MM.1S (cell line): ENCODE results near the gene KRTAP4-16.
"Not testable (repeated sequence)": the region's sequence is repeated elsewhere in the genome, so short reads cannot be mapped to it uniquely, and the experiment has no call there.

ENCODE experiments used
- EZH2 ChIP-seq: fragments of 300-600 bp; sonication (generic); optimal IDR thresholded peaks from 2 replicates; pipeline ENCODE3; 2017; ENCODE audit warnings: low read depth, mild to moderate bottlenecking, antibody characterized with exemption, low read length, mixed read lengths
- EZH2phosphoT487 ChIP-seq: fragments of 300-600 bp; sonication (generic); IDR thresholded peaks from 2 replicates; pipeline ENCODE4 v1.6.1; 2018; ENCODE audit warnings: antibody characterized with exemption, low read length
- TF ChIP-seq, protein P1 (sequence below): fragments of 300-600 bp; sonication (generic); IDR thresholded peaks from 2 replicates; pipeline ENCODE4 v1.5.1; 2016; ENCODE audit warnings: antibody characterized with exemption, low read length, mixed read lengths

DNA sequence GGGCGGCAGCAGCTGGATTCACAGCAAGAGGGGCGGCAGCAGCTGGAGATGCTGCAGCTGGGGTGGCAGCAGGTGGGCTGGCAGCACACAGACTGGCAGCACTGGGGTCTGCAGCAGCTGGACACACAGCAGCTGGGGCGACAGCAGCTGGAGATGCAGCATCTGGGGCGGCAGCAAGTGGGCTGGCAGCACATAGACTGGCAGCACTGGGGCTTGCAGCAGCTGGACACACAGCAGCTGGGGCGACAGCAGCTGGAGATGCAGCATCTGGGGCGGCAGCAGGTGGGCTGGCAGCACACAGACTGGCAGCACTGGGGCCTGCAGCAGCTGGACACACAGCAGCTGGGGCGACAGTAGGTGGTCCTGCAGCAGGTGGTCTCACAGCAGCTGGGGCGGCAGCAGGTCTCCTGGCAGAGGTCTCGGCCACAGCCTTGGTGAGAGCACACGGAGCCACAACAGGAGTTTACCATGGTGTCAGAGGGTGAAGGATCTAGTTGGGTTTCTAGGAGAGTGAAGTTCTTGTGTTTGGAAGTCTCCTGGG, 15.9 kb upstream of the KRTAP4-16 start, which contains the start of gene KRTAP4-11:
- TF ChIP-seq, protein P1, sequence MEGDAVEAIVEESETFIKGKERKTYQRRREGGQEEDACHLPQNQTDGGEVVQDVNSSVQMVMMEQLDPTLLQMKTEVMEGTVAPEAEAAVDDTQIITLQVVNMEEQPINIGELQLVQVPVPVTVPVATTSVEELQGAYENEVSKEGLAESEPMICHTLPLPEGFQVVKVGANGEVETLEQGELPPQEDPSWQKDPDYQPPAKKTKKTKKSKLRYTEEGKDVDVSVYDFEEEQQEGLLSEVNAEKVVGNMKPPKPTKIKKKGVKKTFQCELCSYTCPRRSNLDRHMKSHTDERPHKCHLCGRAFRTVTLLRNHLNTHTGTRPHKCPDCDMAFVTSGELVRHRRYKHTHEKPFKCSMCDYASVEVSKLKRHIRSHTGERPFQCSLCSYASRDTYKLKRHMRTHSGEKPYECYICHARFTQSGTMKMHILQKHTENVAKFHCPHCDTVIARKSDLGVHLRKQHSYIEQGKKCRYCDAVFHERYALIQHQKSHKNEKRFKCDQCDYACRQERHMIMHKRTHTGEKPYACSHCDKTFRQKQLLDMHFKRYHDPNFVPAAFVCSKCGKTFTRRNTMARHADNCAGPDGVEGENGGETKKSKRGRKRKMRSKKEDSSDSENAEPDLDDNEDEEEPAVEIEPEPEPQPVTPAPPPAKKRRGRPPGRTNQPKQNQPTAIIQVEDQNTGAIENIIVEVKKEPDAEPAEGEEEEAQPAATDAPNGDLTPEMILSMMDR = not testable (repeated sequence)
- TF ChIP-seq EZH2, EZH2phosphoT487: not testable (repeated sequence)
